Activated CD8-positive, alpha-beta memory T cell treated with anti-CD3 and anti-CD28 coated beads, Interleukin-2, amount 10 ng/mL, durations not matched to agents 7 days and 5 days (primary cell): ENCODE results near the gene CMIP. TPM values are rescaled to one million over a fixed set of nuclear protein-coding genes. Genes with fewer than 3 reads are reported as not detected.
"Not testable (repeated sequence)": the region's sequence is repeated elsewhere in the genome, so short reads cannot be mapped to it uniquely, and the experiment has no call there.

ENCODE experiments used
- ATAC-seq: fragments of 150-1000 bp; cut with Tn5 transposase; one replicate; pipeline ENCODE4 v1.10.0; 2021; ENCODE audit warnings: moderate library complexity
- CTCF ChIA-PET: fragments of 350-600 bp; sonication (Branson Sonifier 250); formaldehyde crosslinking; loops from one replicate; lab custom pipeline; 2021; ENCODE audit warnings: antibody characterized with exemption; lab: Charles Lee
- DNase-seq: peaks from one replicate; pipeline ENCODE4 v3.0.0-alpha.2; 2020
- H3K27ac Mint-ChIP-seq: one replicate; pipeline ENCODE4 v1.8.0; 2021; ENCODE audit warnings: mild to moderate bottlenecking, mixed read lengths
- H3K27me3 Mint-ChIP-seq: one replicate; pipeline ENCODE4 v1.8.0; 2021; ENCODE audit warnings: mixed read lengths
- H3K36me3 Mint-ChIP-seq: one replicate; pipeline ENCODE4 v1.8.0; 2021; ENCODE audit warnings: mild to moderate bottlenecking, mixed read lengths
- H3K4me1 Mint-ChIP-seq: one replicate; pipeline ENCODE4 v1.8.0; 2021; ENCODE audit warnings: mixed read lengths
- H3K4me3 Mint-ChIP-seq: one replicate; pipeline ENCODE4 v1.8.0; 2021; ENCODE audit warnings: mild to moderate bottlenecking, moderate library complexity, mixed read lengths
- H3K9me3 Mint-ChIP-seq: one replicate; pipeline ENCODE4 v1.8.0; 2022; ENCODE audit warnings: low read depth, mixed read lengths
- total RNA-seq, 2 experiments: library from RNA; stranded (reverse); gene quantifications; one replicate each; pipeline ENCODE4 v1.2.3, GENCODE V29; 2021

Gene CMIP
- total RNA-seq, 2 experiments from 2014 or later: 77.4 to 98.8 TPM

GRCh38 chr16:81733295-81733694 is 288.7 kb downstream of the CMIP start:
- ATAC-seq: no peak
- CTCF ChIA-PET: interaction anchor here (0.7 to 1.5 kb wide), 3 partner anchors 36 to 162 kb away, joined by 3 to 4 read pairs (median 3); no protein-coding TSS in a partner anchor
- H3K27me3 Mint-ChIP-seq: no peaks in the 10 kb centered on the region

GRCh38 chr16:81734632-81735434 is 290.2 kb downstream of the CMIP start:
- no peak overlapping the region for H3K27ac Mint-ChIP-seq

More at GRCh38 chr16:81733295-81733694, 288.7 kb downstream of the CMIP start:
- H3K4me1 Mint-ChIP-seq: peaks cover 24% of the 10 kb centered on the region
- no peak overlapping the region for H3K4me3 Mint-ChIP-seq
- no peaks in the 10 kb centered on the region for H3K9me3 Mint-ChIP-seq
- DNase-seq: no peak
- no peaks in the 10 kb centered on the region for H3K36me3 Mint-ChIP-seq
- no peak overlapping the region for H3K27ac Mint-ChIP-seq

GRCh38 chr16:81737885-81738536 is 293.4 kb downstream of the CMIP start:
- peak overlapping the region; percentile 37 for H3K27ac Mint-ChIP-seq
- H3K27me3 Mint-ChIP-seq: no peaks in the 10 kb centered on the region
- CTCF ChIA-PET: interaction anchor here (0.6 to 4.7 kb wide), 13 partner anchors 13 to 533 kb away, joined by 3 to 30 read pairs (median 3); no protein-coding TSS in a partner anchor
- no peaks in the 10 kb centered on the region for H3K9me3 Mint-ChIP-seq
- ATAC-seq (peak; percentile 97), DNase-seq (peak; percentile 91)
- H3K4me3 Mint-ChIP-seq: peak overlapping the region; percentile 57
- peaks cover 21% of the 10 kb centered on the region for H3K4me1 Mint-ChIP-seq
- H3K36me3 Mint-ChIP-seq: no peaks in the 10 kb centered on the region

More at GRCh38 chr16:81734632-81735434, 290.2 kb downstream of the CMIP start:
- no peaks in the 10 kb centered on the region for H3K27me3 Mint-ChIP-seq
- no peaks in the 10 kb centered on the region for H3K36me3 Mint-ChIP-seq
- DNase-seq (no peak), ATAC-seq (no peak)
- no peaks in the 10 kb centered on the region for H3K9me3 Mint-ChIP-seq
- no peak overlapping the region for H3K4me3 Mint-ChIP-seq
- CTCF ChIA-PET: interaction anchor here (0.9 to 2.1 kb wide), 6 partner anchors 18 to 700 kb away, joined by 3 to 9 read pairs (median 3); partner anchors contain the start of gene ATMIN
- peaks cover 16% of the 10 kb centered on the region for H3K4me1 Mint-ChIP-seq

GRCh38 chr16:81738783-81739496 is 294.3 kb downstream of the CMIP start:
- CTCF ChIA-PET: interaction anchor here (0.8 to 4.7 kb wide), 5 partner anchors 9 to 534 kb away, joined by 4 to 30 read pairs (median 5); no protein-coding TSS in a partner anchor
- ATAC-seq (no peak), DNase-seq (no peak)
- Mint-ChIP-seq H3K4me1 (peaks cover 21% of the 10 kb centered on the region), H3K27ac (no peak overlapping the region), H3K36me3 (no peaks in the 10 kb centered on the region), H3K4me3 (no peak overlapping the region), H3K27me3 (no peaks in the 10 kb centered on the region), H3K9me3 (no peaks in the 10 kb centered on the region)

GRCh38 chr16:81739503-81739902 is 294.9 kb downstream of the CMIP start:
- DNase-seq (no peak), ATAC-seq (no peak)
- peaks cover 21% of the 10 kb centered on the region for H3K4me1 Mint-ChIP-seq
- H3K27ac Mint-ChIP-seq: no peak overlapping the region
- H3K36me3 Mint-ChIP-seq: no peaks in the 10 kb centered on the region
- no peak overlapping the region for H3K4me3 Mint-ChIP-seq
- no peaks in the 10 kb centered on the region for H3K27me3 Mint-ChIP-seq
- CTCF ChIA-PET: interaction anchor here (0.7 to 4.7 kb wide), 6 partner anchors 9 to 534 kb away, joined by 3 to 30 read pairs (median 4); no protein-coding TSS in a partner anchor
- H3K9me3 Mint-ChIP-seq: no peaks in the 10 kb centered on the region

- Mint-ChIP-seq H3K27ac (no peak overlapping the region), H3K36me3 (no peaks in the 10 kb centered on the region), H3K9me3 (no peaks in the 10 kb centered on the region), H3K27me3 (no peaks in the 10 kb centered on the region), H3K4me1 (peaks cover 21% of the 10 kb centered on the region), H3K4me3 (no peak overlapping the region)
- DNase-seq (no peak), ATAC-seq (no peak)
- CTCF ChIA-PET: interaction anchor here (0.7 to 4.7 kb wide), 11 partner anchors 9 to 535 kb away, joined by 3 to 30 read pairs (median 4); no protein-coding TSS in a partner anchor
Measured at GRCh38 chr16:81740169-81740568, 295.6 kb downstream of the CMIP start.

GRCh38 chr16:81741430-81741770 is 296.8 kb downstream of the CMIP start:
- peaks cover 31% of the 10 kb centered on the region for H3K4me1 Mint-ChIP-seq
- not testable (repeated sequence) for DNase-seq, H3K27me3 Mint-ChIP-seq, H3K36me3 Mint-ChIP-seq, H3K4me3 Mint-ChIP-seq, ATAC-seq, H3K9me3 Mint-ChIP-seq, H3K27ac Mint-ChIP-seq
- CTCF ChIA-PET: interaction anchor here (0.7 to 4.7 kb wide), 8 partner anchors 9 to 231 kb away, joined by 3 to 30 read pairs (median 4); no protein-coding TSS in a partner anchor

- H3K27ac Mint-ChIP-seq: no peak overlapping the region
- no peaks in the 10 kb centered on the region for H3K36me3 Mint-ChIP-seq
- CTCF ChIA-PET: interaction anchor here (1.5 to 1.6 kb wide), 2 partner anchors 14 to 379 kb away, joined by 3 to 9 read pairs; no protein-coding TSS in a partner anchor
- no peaks in the 10 kb centered on the region for H3K27me3 Mint-ChIP-seq
- H3K4me3 Mint-ChIP-seq: no peak overlapping the region
- H3K4me1 Mint-ChIP-seq: peaks cover 37% of the 10 kb centered on the region
- no peaks in the 10 kb centered on the region for H3K9me3 Mint-ChIP-seq
- no peak for ATAC-seq
- no peak for DNase-seq
Measured at GRCh38 chr16:81744385-81744784, 299.8 kb downstream of the CMIP start.

- Mint-ChIP-seq H3K4me3 (no peak overlapping the region), H3K9me3 (no peaks in the 10 kb centered on the region), H3K27ac (no peak overlapping the region), H3K36me3 (no peaks in the 10 kb centered on the region), H3K27me3 (no peaks in the 10 kb centered on the region), H3K4me1 (peaks cover 41% of the 10 kb centered on the region)
- no peak for ATAC-seq
- DNase-seq: no peak
- CTCF ChIA-PET: interaction anchor here (1.1 to 1.6 kb wide), 3 partner anchors 15 to 341 kb away, joined by 3 to 9 read pairs (median 4); no protein-coding TSS in a partner anchor
Measured at GRCh38 chr16:81744911-81745310, 300.3 kb downstream of the CMIP start.

GRCh38 chr16:81745704-81746558 is 301.3 kb downstream of the CMIP start:
- Mint-ChIP-seq H3K27me3 (no peaks in the 10 kb centered on the region), H3K4me3 (peak overlapping the region; percentile 71), H3K4me1 (peaks cover 33% of the 10 kb centered on the region), H3K27ac (peak overlapping the region; percentile 78), H3K36me3 (no peaks in the 10 kb centered on the region), H3K9me3 (no peaks in the 10 kb centered on the region)
- DNase-seq: peak; percentile 86
- CTCF ChIA-PET: interaction anchor here (1.1 to 1.6 kb wide), 3 partner anchors 16 to 342 kb away, joined by 3 to 9 read pairs (median 4); no protein-coding TSS in a partner anchor
- ATAC-seq: peak; percentile 95

- no peak for ATAC-seq
- no peaks in the 10 kb centered on the region for H3K27me3 Mint-ChIP-seq
- H3K4me3 Mint-ChIP-seq: peak overlapping the region; percentile 71
- H3K36me3 Mint-ChIP-seq: no peaks in the 10 kb centered on the region
- no peaks in the 10 kb centered on the region for H3K9me3 Mint-ChIP-seq
- no peak for DNase-seq
- CTCF ChIA-PET: interaction anchor here (1.0 to 2.1 kb wide), 2 partner anchors 16 to 127 kb away, joined by 3 to 6 read pairs; no protein-coding TSS in a partner anchor
- H3K4me1 Mint-ChIP-seq: peaks cover 33% of the 10 kb centered on the region
- peak overlapping the region; percentile 78 for H3K27ac Mint-ChIP-seq
Measured at GRCh38 chr16:81746566-81746965, 302.0 kb downstream of the CMIP start.
